Stimulated activated CD4-positive, alpha-beta T cell treated with anti-CD3 and anti-CD28 coated beads, Interleukin-1b, Interleukin-23, amount 100 ng/mL, for 4 hours (primary cell): Measurements from ENCODE around the gene PRIM1.
"Not testable (repeated sequence)": the region's sequence is repeated elsewhere in the genome, so short reads cannot be mapped to it uniquely, and the experiment has no call there.

Experiments used
- DNase-seq, 2 donors: peaks; one replicate each; pipeline ENCODE4 v3.0.0-alpha.2; 2020; ENCODE audit warnings: low read depth in 2 of 2

Gene PRIM1

GRCh38 chr12:56760460-56760859 lies 8.3 kb upstream of the PRIM1 start:
- DNase-seq = no peak

- no peak for DNase-seq
Observed at GRCh38 chr12:56759263-56759908, 7.3 kb upstream of the PRIM1 start.

- DNase-seq = no peak
Observed at GRCh38 chr12:56758728-56759262, 6.7 kb upstream of the PRIM1 start.

DNA sequence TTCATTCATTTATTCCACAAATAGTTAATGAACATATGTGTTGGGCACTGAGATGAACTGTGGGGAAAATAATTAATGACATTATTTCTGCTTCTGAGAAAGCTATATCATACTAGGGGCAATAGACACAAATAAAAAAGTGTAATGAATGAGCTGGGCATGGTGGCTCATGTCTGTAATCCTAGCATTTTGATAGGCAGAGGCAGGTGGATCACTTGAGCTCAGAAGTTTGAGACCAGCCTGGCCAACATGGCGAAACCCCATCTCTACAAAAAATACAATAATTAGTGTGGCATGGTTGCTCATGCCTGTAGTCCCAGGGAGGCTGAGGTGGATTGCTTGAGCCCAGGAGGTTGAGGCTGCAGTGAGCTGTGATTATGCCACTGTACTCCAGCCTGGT lies 5.8 kb upstream of the PRIM1 start:
- DNase-seq = not testable (repeated sequence)

GRCh38 chr12:56753566-56753965 lies 1.4 kb upstream of the PRIM1 start:
- DNase-seq = no peak

- DNase-seq = not testable (repeated sequence)
Observed at GRCh38 chr12:56750596-56750995, 1.5 kb downstream of the PRIM1 start.

- DNase-seq = no peak
Observed at GRCh38 chr12:56749853-56750252, 2.3 kb downstream of the PRIM1 start.

- no peak for DNase-seq
Observed at GRCh38 chr12:56749359-56749758, 2.8 kb downstream of the PRIM1 start.

DNA sequence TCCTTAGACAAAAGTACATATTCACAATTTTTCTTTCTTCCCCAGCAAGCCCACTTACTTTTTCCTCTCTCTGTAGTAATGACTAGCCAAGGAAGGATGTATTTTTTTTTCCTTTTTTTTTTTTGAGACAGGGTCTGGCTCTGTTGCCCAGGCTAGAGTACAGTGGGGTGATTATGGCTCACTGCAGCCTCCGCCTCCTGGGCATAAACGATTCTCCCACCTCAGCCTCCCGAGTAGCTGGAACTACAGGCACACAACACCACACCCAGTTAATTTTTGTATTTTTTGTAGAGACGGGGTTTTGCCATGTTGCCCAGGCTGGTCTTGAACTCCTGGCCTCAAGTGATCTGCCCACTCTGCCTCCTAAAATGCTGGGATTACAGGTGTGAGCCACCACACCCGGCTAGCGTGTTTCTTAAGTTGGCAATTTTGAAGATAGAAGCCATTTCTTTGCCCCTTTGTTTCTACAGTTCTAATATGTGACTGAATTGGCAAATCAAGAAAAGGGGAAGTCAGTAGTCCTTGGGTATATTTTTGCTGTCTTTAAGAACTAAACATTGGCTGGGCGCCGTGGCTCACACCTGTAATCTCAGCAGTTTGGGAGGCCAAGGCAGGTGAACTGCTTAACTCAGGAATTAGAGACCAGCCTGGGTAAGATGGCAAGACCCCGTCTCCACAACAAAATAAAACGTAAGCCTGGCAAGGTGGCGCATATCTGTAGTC lies 23.8 kb downstream of the PRIM1 start:
- no peak for DNase-seq

DNA sequence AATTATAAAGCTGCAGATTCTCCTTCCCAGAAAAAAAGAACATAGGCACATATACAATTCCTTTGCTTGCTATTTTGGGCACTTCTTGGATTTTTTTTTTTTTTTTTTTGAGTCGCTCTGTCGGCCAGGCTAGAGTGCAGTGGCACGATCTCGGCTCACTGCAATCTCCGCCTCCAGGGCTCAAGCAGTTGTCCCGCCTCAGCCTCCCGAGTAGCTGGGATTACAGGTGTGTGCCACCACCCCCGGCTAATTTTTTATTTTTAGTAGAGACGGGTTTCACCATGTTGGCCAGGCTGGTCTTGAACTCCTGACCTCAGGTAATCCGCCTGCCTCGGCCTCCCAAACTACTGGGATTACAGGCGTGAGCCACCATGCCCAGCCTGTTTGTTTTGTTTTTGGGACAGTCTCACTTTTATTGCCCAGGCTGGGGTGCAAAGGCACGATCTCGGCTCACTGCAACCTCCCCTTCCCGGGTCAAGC lies 25.9 kb downstream of the PRIM1 start:
- DNase-seq = not testable (repeated sequence)

GRCh38 chr12:56725723-56726102 lies 26.4 kb downstream of the PRIM1 start:
- no peak for DNase-seq

DNA sequence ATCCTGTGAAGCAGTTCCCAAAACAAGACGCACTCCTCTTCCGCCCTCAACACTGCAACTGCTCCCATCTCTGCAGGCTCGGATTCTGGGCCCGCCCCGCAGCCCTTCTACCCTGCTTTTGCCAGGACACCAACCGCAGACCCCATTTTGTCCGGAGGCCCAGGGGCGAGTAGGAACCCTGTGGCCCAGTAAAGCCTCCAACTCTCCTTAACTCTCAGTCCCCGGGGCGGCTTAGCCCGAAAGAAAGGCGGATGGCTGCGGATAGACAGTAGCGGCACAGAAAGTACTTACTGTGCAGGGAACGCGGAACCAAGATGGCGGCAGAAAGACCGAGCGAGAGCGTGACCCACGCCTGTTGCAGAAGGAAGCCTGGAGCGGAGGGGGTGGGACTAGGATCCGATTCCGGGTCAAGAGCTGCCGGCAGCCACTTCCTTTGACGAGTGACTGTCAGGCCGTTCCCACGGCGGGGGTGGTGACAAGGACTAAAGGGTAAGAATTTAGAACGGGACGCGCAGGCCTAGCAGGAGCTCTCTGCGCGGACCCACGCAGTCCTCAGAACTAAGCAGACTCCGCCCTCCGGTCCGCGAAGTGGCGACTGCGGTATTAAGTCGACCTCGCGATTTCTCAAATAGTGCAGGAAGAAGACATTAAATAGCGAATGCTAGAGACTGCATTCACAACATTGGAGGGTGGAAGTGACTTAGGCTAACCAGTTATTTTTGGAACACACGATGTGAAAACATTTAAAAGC lies 27.0 kb downstream of the PRIM1 start, which contains the start of gene NACA:
TSS of gene NACA (minus strand) at position 328 of the 751 bp plus-strand sequence. CDS start 778 bp downstream, outside the sequence.
- DNase-seq = peak; percentile 94 to 96

DNA sequence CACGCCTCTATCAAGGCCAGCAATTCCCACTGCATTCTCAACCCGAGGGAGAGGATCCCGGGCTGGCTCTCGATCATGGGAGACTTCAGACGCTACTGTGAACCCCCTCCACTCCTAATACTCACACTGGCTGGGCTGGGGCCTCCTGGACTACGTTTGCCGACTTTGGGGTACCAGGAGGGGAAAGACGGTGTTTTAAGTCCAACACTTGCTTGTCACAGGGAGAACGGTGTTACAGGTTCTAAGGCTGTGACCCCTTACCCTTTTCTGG lies 27.5 kb downstream of the PRIM1 start:
- DNase-seq = no peak

DNA sequence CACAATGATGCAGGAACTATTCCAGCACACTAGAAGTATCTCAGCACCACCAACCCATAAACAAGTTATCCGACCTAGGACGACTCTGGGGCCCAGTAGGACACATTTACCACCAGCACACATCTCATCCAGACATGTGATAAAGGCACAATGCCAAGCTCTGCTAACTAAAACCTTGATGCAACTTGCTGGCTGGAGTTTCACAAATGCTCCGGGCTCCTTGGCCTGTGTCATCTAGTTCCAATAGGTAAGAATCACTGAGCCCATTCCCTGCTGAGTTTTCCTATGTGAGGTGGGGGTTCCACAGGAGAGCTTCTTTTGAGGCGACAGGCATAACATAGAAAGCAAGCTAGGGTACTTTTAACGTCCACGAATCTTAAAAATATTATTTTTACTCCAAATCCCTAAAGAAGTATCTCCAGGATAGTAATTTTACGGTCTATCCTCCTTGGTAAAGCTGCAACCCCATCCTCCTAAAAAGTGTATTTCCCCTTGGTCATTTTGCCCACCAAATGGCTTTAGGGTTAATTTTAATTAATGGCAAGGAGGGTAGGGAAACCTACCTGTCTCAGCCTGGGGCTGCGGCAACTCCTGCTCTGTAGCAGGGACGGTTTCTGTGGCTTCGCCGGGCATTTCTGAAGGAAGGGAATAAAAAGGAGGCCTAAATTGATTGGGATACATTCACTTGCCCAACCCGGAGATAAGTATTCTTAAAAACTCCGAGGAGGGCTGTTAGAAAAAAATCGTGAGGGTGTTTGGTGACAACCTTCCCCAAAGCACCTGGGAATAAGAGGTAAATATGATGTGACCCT lies 28.0 kb downstream of the PRIM1 start:
- DNase-seq = no peak

GRCh38 chr12:56723352-56723751 lies 28.8 kb downstream of the PRIM1 start:
- no peak for DNase-seq

DNA sequence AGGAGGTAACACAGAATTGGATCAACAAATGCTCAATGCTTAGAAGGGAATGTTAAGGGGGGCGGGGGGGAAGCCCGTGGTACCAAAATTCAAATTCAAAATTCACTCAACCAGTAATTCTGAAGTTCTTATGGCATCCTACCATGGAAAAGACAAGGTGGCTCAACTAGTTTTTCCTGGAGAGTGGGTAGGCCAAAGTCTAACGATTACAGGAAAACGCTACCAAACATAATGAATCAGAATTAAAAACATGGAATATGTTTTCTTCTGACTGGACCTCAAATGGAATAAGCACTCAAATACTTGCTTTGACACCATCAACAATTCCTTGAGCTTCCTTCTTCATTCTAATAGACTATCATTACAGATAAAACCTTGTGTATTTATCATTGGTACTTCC lies 29.3 kb downstream of the PRIM1 start:
- no peak for DNase-seq

- DNase-seq = no peak
Observed at GRCh38 chr12:56721721-56722120, 30.4 kb downstream of the PRIM1 start.

GRCh38 chr12:56721216-56721615 lies 30.9 kb downstream of the PRIM1 start:
- no peak for DNase-seq

- DNase-seq = no peak
Observed at GRCh38 chr12:56720731-56721151, 31.4 kb downstream of the PRIM1 start.

- no peak for DNase-seq
Observed at GRCh38 chr12:56719056-56719455, 33.1 kb downstream of the PRIM1 start.

- DNase-seq = no peak
Observed at GRCh38 chr12:56718636-56719035, 33.5 kb downstream of the PRIM1 start.

DNA sequence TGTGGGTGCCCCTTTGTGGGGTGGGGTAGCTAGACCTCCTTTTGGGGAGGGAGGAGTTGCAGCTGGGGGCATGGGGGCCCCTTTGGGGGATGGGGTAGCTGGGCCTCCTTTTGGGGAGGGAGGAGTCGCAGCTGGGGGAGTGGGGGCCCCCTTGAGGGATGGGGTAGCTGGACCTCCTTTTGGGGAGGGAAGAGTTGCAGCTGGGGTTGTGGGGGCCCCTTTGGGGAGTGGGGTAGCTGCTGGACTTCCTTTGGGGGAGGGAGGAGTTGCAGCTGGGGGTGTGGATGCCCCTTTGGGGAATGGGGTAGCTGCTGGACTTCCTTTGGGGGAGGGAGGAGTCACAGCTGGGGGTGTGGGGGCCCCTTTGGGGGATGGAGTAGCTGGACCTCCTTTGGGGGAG lies 34.0 kb downstream of the PRIM1 start:
- no peak for DNase-seq
